Muscle of back (tissue), 11 donors: ENCODE data around the gene EFNB2. TPM values are rescaled to one million over a fixed set of nuclear protein-coding genes. Genes with fewer than 3 reads are reported as not detected.

Experiments used
- DNase-seq, 3 donors: peaks; one replicate each; pipeline versions ENCODE4 v3.0.0 to v3.0.0-alpha.2; 2013
- polyA plus RNA-seq, 10 donors: library from polyadenylated mRNA; unstranded; fragments of 120-200 nt; gene quantifications; one replicate each; pipeline ENCODE4 v1.2.1, GENCODE V29; 2013; ENCODE audit not compliant: insufficient read length in 10 of 10

Gene EFNB2
- polyA plus RNA-seq, 10 donors = 18.5 to 53.4 (median 23.1) TPM

DNA sequence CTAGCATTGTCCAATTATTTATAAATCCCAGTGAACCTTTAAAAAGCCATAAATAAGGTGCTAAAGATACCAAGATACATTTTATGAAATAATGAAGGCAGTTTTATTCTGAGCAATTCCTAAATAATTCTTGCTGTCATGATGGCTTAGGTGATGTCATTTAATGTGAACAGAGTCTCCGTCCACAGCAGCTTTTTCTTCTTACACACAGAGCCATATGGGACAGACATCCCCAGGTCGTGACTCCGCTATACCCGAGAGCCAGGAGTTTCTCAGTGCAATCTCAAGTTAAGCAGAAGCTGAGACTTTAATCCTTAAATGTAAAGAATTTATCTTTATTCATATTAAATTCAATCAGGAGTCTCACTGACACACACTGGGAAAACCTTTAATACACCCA, 29.7 kb downstream of the EFNB2 start:
- DNase-seq = no peak

DNA sequence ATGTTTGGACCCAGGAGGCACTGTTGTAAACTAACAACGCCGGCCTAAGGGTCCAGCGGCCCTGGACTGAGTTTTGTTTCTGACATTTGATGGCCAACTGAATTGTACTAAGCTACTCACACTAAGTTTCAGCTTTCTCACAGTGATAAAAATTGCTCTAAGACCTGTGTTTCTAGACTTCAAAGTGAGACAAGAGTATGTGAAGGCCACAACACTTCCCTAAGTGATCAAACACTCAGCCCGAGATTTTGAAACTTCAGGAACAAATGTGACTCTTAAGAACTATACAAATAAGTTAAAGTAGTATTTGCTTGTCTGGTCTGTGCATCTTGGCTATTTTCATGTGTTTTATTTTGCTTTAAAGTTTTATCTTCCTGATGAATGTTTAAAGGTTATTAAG, 30.2 kb downstream of the EFNB2 start:
- DNase-seq = no peak

DNA sequence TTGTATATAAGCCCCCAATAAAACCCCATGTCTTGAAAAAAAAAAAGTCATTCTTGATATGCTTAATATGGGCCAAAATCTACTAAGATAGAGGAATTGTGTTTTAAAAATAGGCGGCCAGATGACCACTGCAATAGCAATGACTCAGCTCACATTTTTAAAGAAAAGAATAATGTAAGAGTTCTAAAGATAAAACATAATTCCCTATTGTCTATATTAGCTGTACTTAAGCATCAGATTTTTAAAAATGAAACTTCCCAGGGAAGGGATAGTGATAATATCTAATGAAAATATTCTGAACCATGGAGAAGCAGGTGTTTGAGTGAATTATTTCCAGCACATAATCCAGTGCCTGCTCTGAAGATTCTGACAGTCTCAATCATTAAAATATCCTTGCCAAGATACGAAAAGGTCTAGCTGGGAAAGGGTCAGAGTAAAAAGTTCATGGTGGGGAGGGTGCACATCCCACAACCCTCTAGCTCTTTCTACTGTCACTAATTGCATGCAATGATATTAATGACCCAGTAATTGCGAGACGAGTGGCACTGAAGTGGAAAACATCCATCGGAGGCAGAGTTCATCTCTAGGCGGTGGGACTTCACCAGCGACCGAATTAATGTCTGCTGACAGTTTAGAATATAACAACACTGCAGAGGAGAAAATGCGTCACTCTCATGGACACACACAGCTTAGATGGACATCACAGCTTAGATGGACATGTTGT, 31.6 kb downstream of the EFNB2 start:
- DNase-seq = no peak

DNA sequence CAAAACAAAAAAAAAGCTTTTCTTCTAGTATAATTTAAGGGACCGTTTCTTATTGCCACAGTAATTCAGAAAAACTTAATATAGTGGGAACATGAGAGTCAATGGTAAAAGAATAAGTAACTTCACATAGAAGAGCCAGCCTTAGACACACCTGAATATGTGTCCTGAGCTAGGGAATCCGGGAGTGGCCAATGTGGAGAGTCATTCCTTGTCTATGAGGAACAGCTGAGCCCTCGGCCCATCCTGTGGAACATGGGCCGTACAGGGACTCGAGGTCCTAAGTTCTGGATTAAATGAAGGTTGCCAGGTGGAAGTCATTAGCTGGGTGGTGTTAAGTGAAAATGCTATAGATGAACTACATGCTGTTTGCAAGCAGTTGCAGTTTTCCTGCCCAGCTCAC, 32.2 kb downstream of the EFNB2 start:
- DNase-seq = no peak

DNA sequence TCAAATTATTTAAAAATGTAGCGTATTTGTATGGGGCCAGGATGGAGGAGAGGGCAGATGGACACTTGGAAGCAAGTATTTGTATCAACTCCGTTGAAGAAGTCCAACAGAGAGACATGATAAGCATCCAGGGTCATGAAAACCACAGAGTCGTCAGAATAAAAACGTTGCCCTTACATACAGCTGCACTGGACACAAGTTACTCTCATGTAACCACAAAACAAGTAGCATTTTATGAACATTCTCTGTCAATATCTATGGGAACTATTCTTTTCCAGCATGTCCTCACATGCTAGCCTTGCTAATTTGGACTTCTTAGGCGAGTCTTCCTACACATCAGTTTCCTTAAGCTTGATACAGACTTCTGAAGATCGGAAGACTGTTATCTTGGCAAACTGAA, 35.0 kb downstream of the EFNB2 start:
- no peak for DNase-seq

DNA sequence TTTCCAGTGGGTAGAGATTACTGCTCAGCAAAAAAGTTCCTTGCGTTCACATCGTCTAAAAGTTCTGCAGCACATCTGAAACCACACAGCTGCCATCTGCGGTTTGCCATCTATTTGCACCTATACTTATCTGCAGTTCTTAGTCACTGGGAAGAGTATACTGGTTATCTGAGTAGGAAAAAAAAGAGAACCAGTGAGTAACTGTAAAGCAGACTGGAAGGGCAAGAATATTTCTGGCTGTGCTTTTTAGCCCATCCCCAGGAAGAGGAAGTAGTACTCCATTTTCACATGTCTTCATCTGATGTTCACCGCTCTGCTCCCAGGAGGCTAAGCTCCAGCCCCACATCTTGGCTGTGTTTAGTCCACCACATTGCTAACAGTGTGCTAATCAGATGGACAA, 35.6 kb downstream of the EFNB2 start:
- no peak for DNase-seq

DNA sequence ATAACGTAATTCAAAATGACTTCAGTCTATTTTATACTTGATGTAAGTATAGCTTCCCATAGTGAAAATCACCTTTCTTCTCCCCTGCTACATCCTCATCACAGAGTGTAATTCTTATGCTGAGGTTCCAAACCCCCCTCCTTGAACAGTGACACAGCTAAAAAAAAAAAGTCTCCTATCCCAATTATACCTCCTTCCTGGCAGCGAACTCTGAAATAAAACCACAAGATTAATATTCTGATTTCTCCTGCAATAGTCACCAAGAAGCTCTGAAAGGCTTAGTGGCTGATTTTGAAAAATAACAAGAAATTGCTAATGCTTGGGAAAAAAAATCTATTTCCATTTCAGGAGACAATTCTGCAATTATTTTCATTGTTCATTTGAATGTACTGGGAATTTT, 36.3 kb downstream of the EFNB2 start:
- no peak for DNase-seq

DNA sequence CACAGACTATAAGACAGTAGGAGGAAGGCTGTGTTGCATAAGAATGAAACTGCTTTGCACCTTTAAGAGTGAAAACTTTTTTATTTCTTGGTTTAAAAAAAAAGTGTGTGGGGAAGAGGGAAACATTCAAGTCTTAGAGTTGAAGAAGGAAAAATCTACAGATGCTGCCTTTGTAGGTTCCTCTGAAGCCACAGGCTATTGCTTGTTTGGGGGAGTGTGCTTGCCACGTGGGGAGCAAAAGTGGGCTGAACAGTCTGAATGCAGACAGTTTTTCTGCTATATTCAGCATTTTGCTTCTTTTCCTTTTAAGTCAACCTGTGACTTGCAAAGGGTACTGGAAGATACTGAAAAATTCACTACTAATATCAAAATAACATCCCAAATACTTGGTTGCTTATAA, 36.9 kb downstream of the EFNB2 start:
- DNase-seq = no peak

DNA sequence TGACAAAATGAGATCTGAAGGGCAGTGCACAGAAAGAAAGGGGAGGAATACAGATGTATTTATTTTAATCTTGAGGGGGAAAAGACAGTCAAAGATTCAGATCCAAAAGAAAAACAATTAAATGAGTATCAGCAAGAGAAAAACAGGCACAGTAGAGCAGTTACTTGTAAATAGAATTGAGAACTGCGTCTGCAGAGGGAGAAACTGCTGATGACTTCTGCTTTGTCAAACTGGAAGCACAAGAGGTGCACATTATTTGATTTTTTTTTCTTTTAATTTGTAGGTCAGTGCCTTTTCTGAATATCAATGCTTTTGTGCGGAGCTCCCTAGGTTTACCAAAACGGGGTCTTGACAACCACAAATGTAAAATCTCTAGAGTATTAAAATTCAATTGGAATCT, 37.3 kb downstream of the EFNB2 start:
- DNase-seq = no peak

DNA sequence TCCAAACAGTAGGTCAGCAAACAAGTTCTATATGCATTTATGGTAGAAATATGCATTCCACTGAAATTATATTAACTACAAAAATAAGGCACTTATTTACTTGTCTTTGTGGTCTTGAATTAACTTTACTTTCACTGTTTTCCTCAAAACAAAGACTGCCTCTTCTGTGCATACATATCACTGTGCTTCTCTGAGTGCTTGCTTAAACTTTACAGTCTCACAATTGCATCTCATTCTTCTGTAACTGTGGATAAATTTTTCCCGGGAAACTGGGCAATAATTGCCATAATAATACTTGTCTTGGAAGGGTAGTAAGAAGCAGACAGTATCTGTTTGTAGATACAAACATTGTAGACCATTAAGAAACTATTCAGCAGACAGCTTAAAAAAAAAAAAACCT, 38.4 kb downstream of the EFNB2 start:
- DNase-seq = no peak

DNA sequence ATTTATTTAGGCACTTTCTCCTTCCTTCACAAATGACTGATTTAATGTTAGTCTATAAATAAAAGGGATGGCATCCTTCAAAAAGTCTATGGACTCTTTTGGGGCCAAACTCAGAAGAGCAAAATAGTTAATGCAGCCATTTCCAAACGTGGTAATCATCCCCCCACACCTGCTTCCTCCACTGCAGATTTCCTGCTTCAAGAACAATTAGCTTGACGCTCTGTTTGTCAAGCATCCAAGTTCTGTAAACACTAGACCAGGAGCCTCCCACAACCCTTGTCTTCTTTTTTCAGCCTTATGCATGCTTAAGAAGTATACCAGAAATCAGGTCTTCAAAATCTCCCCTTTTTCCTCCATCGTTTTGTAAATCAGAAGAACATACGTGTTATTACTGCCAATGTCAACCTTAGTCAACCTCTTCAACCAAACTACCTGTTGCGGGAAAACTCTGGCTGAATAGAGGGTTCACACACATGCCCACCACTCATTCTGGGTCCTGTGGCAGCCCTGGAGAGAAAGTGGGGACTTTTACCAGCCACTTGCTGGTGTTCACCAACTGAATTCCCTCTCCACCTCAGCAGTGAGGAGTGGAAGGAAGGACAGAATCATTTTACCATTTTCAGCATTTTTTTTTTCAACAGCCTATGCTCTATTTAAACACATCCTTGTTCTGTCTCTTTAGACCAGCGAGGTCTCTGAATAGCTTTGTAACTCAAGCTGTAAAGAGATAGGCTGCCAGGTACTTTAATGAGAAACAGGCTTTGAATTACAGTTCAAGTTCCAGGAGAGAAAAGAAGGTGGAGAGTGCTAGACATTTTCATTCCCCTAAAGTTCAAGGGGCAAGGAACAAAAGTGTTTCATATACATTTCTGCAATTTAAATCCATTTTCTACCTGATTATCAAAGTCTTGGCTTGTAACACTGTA, 39.1 kb downstream of the EFNB2 start:
- peak in 1 of 3 donors; percentile 58 for DNase-seq

DNA sequence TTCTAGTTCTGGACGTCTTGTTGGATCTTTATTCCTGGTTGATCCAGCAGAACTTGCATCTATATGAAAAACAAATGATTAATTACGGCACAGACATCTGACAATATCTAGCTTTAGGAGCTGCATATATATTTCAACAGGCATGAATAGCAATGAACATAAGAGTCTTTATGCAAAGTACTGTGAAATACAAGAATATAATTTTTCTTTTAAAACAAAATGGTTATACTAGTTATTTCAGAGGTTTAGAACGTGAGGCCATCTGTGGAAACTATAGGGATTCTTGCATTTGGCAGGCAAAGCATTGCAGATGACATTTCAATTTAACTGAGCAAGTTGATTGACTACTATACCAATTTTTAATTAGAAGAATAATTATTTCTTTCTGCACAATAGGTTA, 40.5 kb downstream of the EFNB2 start:
- DNase-seq = no peak

DNA sequence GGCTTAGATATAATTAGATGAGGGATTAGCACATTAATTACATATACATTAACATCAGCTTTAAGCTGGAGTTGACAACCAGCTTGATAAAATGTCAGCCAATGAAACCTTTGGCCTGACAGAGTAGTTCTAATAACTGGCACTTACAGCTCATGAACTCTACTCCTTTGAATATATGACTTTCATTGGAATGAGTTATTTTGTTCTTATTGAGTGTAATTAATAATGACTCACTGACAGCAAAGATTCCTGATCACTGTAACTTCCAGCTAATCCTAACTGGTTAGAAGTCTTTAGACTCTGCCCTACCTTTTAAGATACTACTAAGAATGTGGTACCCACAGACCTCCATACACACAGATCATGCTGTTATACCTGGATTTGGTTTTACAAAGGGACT, 41.0 kb downstream of the EFNB2 start:
- no peak for DNase-seq

DNA sequence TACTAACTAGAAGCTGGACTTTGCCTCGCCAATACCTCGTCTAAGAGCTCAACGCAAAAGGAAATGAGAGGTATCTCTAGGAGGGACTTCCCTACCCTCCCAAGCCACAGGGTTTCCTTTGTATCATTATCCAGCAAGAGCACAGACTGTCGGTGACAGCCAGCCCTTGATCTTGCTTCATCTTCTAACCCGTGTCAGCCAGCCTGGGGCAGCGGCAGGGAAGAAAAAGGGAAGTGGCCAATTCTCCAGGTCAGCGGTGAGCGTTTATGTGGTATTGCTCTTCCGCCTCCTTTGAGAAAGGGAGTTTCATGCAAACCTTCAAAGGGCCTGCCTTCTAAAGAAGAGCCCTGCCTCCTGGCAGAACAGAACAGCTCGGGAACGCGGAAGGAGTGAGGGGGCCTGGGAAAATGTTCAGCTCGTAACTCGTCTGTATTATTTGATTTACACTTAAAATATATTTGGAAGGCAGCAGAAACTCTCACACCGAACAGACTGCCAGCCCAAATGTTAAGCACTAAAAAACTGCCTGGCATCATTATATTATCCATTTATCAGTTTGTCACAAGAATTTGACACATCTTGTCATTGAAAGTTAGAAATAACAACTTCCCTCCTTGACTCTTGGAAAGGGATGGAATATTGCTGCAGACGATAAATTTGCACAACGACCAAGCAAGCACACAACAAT, 41.8 kb downstream of the EFNB2 start:
- DNase-seq = no peak

DNA sequence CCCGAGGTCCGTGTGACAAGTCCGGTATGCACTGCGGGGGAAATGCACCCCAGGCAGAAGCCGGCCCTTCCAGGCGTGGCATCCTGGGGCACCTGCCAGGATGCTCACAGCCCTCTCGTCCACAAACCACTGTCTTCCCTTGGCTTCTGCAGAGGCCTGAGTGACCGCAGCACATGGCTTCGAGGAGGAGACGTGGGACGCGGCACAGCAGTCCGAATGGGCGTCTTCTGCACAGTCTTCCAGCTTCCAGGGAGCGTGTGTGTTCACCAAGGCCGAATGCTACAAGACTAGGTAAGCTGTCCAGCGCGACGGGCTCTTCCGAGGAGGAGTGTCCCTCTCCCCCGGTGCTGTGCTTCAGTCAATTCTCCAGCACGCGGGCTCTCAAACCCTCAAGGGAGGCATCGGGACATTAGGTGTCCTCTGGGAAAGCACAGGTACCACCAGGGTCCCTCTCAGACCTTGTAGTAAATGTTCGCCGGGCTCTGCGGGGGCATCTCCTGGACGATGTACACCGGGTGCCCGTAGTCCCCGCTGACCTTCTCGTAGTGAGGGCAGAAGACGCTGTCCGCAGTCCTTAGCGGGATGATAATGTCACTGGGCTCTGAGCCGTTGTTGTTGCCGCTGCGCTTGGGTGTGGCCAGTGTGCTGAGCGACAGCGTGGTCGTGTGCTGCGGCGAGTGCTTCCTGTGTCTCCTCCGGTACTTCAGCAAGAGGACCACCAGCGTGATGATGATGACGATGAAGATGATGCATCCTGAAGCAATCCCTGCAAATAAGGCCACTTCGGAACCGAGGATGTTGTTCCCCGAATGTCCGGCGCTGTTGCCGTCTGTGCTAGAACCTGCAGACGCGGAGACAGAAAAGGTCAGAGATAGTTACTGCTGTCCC, 42.6 kb downstream of the EFNB2 start:
- no peak for DNase-seq

DNA sequence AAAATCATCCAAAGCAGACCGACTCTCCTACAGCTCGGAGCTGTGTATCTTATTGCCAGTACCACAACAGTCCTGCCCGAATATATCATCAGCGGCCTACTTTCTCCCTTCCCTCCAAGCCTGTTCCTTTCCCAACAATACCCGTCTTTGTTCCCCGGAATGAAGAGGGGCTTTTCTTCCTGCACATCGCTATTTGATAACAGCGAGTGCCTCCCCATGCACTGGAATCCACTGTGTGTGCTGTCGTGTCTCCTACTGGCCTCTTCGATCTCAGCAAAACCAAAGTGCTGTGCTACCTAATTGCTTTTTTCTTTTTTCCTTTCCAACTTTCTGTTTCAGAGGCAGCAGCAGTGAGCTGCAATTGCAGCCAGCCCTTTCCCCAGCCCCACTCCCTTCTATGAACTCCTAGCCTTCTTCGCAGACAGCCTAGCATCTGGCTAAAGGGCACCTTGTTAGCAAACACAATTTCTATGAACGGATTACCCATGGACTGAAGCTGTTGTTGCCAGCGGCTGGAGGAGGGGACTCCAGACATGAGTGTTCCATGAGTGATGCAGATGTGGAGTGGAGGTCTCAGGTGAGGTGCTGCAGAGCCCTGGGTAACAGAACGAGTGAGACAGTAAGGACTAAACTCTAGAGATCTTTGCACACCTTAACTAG, 43.4 kb downstream of the EFNB2 start:
- DNase-seq = peak in 1 of 3 donors; percentile 61

DNA sequence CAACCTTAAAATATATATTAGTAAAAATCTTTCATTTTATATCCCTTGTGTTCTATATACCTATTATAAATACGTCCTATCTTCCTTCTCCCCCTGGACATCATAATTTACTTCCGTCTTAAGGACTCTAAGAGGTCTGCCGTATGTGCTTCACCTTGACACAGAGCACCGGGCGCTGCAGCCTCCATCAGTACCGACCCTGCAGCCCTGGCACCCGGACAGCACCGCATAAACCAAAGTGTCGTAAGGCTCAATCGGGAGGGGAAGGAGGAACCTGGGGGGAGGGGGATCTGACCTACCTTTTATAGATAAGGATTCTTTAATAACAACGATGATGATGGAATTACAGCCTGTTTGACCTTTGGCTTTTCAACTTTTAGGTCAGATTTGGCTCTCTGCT, 44.0 kb downstream of the EFNB2 start:
- no peak for DNase-seq

DNA sequence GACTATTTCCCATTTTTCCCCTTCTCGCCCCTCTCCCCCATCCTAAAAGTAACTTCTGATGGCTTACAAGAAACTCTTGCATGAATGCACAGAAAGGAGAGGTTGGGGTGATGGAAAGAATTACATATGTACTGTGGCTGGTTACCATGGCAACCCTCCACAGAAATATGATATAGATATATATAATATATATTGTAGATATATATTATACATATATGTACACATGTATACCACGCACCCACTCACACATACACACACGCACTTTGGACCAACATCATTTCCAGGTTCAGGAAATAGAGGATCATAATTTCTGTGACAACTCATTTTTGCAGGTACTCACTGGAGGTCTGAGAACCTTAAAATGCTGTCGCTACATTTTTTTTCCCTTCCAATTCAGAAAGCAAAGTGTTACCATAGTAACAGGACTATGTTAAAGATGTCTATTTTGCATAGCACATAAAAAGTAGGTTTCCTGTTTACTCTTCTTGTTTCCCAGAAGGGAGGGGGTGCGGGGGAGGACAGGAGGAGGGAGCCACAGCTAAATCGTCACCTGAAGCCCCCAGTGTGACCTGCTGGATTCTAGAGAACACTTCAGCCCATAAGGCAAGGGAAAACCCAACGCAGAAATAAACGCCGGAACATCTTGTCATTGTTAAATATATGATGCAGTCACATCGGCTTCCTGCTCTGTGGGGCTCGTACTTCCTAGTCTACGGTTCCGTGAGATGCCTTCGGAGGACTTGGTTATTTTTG, 44.7 kb downstream of the EFNB2 start:
- DNase-seq = peak in 1 of 3 donors; percentile 56

DNA sequence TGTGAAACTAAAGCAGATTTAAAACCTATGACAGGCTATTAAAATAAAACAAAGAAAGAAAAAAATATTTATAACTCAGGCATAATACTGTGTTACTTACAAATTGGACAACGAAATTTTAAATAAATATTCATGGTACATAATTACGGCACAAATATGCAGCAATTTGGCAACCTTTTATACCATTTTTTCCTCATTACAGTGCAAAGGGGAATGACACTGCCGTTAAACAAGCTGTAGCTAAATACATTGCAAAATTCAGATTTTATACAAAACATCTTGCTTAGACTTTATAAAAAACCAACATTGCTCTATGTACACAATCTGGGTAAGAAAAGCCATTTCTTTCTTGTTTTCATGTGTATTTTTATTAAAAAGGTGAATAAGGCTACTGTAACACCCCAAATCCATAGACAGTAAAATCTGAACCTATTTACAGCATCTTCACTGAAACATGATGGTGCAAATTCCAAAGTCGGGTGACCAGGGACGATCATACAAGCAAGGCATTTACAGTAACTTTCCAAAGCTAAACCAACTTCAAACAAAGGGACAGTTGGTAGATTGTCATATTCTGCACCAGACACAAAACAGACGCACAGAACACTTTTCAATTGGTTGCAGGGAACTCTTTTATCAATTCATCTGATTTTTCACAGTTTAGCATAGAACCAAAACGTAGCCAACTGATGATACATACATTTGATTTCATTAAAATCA, 45.5 kb downstream of the EFNB2 start:
- no peak for DNase-seq

DNA sequence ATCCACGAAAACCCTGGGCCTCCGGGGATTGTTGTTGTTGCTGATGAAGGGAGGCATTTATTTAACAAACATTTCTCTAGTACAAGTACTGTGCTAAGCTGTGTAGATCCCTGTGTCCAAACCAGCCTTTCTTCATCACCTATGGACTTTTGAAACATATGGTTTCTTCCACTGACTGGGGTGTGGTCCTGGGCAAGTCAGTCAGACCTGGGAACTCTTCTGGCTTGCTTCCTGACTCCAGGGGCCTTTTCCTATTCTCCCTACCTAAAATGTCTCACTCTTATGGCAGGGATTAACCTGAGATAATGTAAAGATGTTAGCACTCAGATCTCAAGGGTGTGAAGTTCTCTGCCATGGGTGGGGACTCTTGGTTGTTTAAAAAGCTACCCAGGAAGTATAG, 46.8 kb downstream of the EFNB2 start:
- no peak for DNase-seq
